ENCODE measurements around the gene CD2AP. TPM values are rescaled to one million over a fixed set of nuclear protein-coding genes. Genes with fewer than 3 reads are reported as not detected.
A peak's percentile ranks its signal among the peaks of the same experiment; 100 is the strongest.

The CD2AP gene
- total RNA-seq, 1 donor from 2014 or later = 23.6 TPM

DNA sequence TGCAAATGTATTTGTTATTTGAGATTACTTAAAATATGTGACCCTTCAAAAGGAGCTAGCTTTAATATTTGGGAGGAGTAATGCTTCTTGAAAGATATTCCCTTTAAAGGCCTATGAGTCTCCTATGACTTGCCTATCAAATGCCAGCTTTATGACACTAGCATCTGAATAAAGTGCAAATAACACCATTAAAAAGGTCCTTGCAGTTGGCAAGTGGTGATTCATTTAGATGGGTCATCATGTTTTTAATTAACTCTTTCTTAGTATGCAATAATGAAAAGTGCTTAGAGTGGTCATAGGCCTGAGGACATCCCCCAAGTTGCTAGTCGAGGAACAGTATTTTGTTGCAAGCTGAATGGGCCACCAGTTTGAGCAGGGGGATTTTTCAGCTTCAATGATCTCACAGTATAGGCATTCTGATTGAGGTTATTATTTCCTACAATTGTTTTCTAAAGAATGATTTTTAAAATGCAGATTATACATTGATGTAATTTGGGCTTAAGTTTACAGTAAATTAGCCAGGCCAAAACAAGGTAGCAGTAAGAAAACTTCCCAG is 3.7 kb upstream of the CD2AP start:
- DNase-seq (ENCODE audit: extremely low spot score in 2 of 2) = no peak
- intact Hi-C loops (cut with DNase I) = no loop called here
- Histone ChIP-seq H3K27me3 (no peaks in the 10 kb centered on the region), H3K36me3 (no peaks in the 10 kb centered on the region), H3K9me3 (no peaks in the 10 kb centered on the region), H3K4me3 (no peak overlapping the region), H3K4me1 (peaks cover 10% of the 10 kb centered on the region), H3K27ac (no peak overlapping the region)
- no peak for TF ChIP-seq POLR2A (IDR thresholded peaks at IDR 0.05)
- no peak for TF ChIP-seq POLR2AphosphoS5 (IDR thresholded peaks at IDR 0.05; ENCODE audit: insufficient read depth in 1 of 2, low read depth in 1 of 2)
- TF ChIP-seq, protein P1, sequence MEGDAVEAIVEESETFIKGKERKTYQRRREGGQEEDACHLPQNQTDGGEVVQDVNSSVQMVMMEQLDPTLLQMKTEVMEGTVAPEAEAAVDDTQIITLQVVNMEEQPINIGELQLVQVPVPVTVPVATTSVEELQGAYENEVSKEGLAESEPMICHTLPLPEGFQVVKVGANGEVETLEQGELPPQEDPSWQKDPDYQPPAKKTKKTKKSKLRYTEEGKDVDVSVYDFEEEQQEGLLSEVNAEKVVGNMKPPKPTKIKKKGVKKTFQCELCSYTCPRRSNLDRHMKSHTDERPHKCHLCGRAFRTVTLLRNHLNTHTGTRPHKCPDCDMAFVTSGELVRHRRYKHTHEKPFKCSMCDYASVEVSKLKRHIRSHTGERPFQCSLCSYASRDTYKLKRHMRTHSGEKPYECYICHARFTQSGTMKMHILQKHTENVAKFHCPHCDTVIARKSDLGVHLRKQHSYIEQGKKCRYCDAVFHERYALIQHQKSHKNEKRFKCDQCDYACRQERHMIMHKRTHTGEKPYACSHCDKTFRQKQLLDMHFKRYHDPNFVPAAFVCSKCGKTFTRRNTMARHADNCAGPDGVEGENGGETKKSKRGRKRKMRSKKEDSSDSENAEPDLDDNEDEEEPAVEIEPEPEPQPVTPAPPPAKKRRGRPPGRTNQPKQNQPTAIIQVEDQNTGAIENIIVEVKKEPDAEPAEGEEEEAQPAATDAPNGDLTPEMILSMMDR (IDR thresholded peaks at IDR 0.05) = no peak

DNA sequence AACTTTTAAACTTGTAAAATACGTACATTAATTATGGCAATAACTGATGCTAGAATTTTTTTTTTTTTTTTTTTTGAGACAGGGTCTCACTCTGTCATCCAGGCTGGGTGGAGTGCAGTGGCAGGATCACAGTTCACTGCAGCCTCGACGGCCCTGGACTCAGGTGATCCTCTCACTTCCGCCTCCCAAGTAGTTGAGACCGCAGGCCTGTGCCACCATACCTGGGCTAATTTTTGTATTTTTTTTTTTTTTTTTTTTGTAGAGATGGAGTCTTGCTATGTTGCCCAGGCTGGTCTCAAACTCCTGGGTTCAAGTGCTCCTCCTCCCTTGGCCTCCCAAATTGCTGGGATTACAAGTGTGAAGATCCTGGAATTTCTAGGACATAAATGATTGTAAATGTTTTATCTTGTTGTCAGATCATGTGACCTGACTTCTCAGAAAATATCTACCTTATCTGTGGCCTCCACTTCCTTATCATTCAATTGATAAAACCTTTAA is 2.2 kb upstream of the CD2AP start:
- no peaks in the 10 kb centered on the region for H3K36me3 ChIP-seq
- no peaks in the 10 kb centered on the region for H3K9me3 ChIP-seq
- H3K27ac ChIP-seq = no peak overlapping the region
- no peak for DNase-seq (ENCODE audit: extremely low spot score in 2 of 2)
- no peaks in the 10 kb centered on the region for H3K27me3 ChIP-seq
- no peak overlapping the region for H3K4me3 ChIP-seq
- H3K4me1 ChIP-seq = peaks cover 21% of the 10 kb centered on the region
- intact Hi-C loops (cut with DNase I) = no loop called here
- no peak for TF ChIP-seq POLR2AphosphoS5 (IDR thresholded peaks at IDR 0.05; ENCODE audit: insufficient read depth in 1 of 2, low read depth in 1 of 2)
- TF ChIP-seq POLR2A (IDR thresholded peaks at IDR 0.05) = no peak
- TF ChIP-seq, protein P1 (IDR thresholded peaks at IDR 0.05) = no peak

DNA sequence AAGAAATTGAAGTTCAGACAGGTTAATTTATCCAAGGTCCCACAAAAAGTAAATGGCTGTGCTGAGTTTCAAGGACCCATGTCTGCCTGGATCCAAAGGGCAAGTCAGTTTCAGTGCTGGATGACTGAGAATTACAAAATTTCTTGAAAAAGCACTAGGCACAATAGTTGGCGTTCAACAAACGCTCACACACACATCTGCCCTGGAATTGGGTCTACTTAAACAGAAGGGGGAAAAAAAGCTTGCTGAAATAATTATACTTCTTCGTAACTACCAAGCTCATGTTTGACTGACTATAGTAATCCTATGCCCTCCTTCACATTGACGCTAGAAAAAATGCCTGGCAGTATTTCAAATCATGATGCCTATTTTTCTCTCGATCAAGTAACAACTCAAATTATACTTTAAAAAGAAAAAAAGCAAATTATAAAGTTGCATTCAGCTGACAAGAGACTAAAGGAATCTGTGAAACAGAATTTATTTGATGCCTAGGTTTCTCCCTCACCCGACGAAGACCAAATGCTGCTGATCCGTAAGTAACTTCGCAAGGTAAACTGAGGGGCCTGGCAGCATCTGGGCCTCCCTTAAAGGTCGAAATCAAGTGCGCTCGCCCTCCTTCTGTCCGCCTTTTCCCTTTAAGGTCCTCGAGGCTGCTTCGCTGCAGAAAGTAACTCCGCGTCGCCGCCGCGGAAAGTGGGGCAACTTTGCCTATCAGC is 650 bp upstream of the CD2AP start:
- Histone ChIP-seq H3K27ac (peak overlapping the region; percentile 98), H3K36me3 (no peaks in the 10 kb centered on the region), H3K27me3 (no peaks in the 10 kb centered on the region), H3K4me1 (peaks cover 21% of the 10 kb centered on the region), H3K9me3 (no peaks in the 10 kb centered on the region), H3K4me3 (peak overlapping the region; percentile 92)
- no peak for DNase-seq (ENCODE audit: extremely low spot score in 2 of 2)
- intact Hi-C loops (cut with DNase I) = no loop called here
- TF ChIP-seq POLR2A (IDR thresholded peaks at IDR 0.05) (no peak), POLR2AphosphoS5 (IDR thresholded peaks at IDR 0.05; ENCODE audit: insufficient read depth in 1 of 2, low read depth in 1 of 2) (no peak)
- TF ChIP-seq, protein P1 (IDR thresholded peaks at IDR 0.05) = no peak

DNA sequence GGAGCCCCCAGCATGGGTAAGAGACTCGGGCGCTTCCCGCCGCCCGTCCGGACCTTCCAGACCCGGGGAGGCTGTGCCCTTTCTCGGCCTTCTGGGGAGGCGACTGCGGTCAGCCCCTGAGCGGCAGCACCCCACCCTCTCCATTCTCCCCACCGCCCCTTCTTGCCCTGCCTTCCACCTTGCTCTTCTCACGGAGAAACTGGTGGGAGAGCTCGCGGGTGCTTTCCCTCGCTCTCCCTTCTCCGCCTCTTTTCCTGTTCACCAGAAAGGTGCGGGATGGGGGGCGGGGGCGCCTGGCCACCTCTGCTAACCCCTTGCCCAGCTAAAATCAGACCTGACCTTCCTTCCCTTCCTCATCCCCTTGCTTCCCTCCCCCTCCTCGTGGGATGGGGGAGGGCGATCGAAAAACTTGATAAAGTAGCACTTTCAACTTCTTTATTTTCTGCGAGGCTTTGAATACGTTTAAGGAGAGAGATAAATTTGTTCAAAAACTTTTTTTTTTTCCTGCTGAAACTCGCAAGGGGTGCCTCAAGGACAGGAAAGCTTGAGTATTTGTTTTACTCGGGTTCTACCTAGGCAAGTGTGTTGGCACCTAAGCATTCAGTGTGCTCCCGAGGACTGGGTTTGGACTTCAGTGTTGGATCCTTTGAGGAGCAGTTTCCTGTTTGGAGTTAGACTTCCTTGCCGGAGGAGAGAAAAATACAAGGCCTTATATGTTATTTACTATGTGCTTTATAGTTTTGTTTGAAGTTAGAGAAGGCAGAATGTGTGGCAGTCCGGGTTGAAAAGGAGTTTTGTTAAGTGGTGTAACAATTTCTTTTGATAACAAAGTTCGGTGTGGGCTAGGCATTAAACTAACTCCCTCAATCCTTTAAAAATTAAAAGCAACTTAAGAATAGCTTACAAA is 897 bp downstream of the CD2AP start:
- TF ChIP-seq POLR2AphosphoS5 (IDR thresholded peaks at IDR 0.05; ENCODE audit: insufficient read depth in 1 of 2, low read depth in 1 of 2) = no peak
- TF ChIP-seq, protein P1 (IDR thresholded peaks at IDR 0.05) = no peak
- no peak for TF ChIP-seq POLR2A (IDR thresholded peaks at IDR 0.05)
- peak overlapping the region; percentile 92 for H3K4me3 ChIP-seq
- no peaks in the 10 kb centered on the region for H3K9me3 ChIP-seq
- peak overlapping the region; percentile 98 for H3K27ac ChIP-seq
- H3K27me3 ChIP-seq = no peaks in the 10 kb centered on the region
- H3K36me3 ChIP-seq = no peaks in the 10 kb centered on the region
- no peak for DNase-seq (ENCODE audit: extremely low spot score in 2 of 2)
- peaks cover 32% of the 10 kb centered on the region for H3K4me1 ChIP-seq
- intact Hi-C loops (cut with DNase I) = no loop called here

Data from vagina (tissue), 2 donors.